ENCODE results near the gene SCYL1. TPM values are rescaled to one million over a fixed set of nuclear protein-coding genes. Genes with fewer than 3 reads are reported as not detected.

SCYL1 gene
- total RNA-seq, 2 donors from 2014 or later, result 62.9 to 67.4 TPM

DNA sequence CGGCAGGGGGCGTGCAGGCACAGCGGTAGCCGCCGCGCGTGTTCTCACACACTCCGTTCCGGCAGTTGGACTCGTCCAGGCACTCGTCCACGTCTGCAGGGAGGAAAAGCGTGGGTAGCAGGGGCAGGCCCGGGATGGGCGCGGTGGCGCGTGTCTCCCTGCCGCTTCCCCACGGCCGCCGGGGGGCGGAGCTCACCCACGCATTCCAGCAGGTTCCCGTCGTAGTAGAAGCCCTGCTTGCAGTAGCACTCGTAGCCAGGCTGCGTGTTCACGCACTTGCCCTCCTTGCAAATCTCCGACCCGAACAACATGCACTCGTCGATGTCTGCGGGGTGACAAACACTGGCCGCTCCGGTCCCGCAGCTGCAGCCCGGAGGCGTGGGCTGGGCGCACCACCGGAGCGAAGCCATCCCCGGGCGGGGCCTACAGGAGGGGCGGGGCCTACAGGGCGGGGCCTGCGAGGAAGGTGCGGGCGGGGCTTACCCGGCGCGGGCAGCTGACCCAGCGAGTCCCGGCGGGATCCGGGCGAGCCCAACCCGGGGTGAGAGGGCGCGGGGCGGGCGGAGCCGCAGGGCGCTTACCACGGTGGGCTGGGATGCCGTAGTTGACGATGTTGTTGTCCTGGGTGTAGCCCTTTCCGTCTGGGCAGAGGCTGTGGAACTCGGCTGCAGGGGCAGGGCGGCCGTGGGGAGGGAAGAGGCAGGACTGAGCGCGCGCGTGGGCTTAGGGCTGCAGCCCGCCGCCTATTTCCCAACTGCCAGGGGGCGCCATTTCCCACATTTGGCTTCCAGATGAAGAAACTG, 15.6 kb downstream of the SCYL1 start:
- Mint-ChIP-seq H3K9me3 (no peaks in the 10 kb centered on the region), H3K4me1 (no peaks in the 10 kb centered on the region), H3K27ac (peak overlapping the region; percentile 58), H3K4me3 (peak overlapping the region; percentile 53), H3K36me3 (ENCODE audit: low read depth) (peaks cover 23% of the 10 kb centered on the region), H3K27me3 (ENCODE audit: insufficient read depth) (peaks cover 69% of the 10 kb centered on the region)
- WGBS, 2 experiments (ENCODE audit: insufficient coverage in 1 of 2, insufficient read length in 1 of 2), result 3 to 5% methylated on average over 20 to 78 of the region's 78 CpGs
- no peak overlapping the region for H3K27ac ChIP-seq (ENCODE audit: low read depth, low read length)
- TF ChIP-seq, protein P1, sequence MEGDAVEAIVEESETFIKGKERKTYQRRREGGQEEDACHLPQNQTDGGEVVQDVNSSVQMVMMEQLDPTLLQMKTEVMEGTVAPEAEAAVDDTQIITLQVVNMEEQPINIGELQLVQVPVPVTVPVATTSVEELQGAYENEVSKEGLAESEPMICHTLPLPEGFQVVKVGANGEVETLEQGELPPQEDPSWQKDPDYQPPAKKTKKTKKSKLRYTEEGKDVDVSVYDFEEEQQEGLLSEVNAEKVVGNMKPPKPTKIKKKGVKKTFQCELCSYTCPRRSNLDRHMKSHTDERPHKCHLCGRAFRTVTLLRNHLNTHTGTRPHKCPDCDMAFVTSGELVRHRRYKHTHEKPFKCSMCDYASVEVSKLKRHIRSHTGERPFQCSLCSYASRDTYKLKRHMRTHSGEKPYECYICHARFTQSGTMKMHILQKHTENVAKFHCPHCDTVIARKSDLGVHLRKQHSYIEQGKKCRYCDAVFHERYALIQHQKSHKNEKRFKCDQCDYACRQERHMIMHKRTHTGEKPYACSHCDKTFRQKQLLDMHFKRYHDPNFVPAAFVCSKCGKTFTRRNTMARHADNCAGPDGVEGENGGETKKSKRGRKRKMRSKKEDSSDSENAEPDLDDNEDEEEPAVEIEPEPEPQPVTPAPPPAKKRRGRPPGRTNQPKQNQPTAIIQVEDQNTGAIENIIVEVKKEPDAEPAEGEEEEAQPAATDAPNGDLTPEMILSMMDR (conservative IDR thresholded peaks at IDR 0.05), result peak; percentile 97
- no peak overlapping the region for H3K9ac ChIP-seq (ENCODE audit: extremely low read depth, low read length, poor library complexity, severe bottlenecking)
- no peaks in the 10 kb centered on the region for H3K9me3 ChIP-seq (ENCODE audit: control insufficient read depth, low read length)
- peaks cover 14% of the 10 kb centered on the region for H3K36me3 ChIP-seq (ENCODE audit: control insufficient read depth, insufficient read depth, low read length)
- no peaks in the 10 kb centered on the region for H3K4me1 ChIP-seq (ENCODE audit: control insufficient read depth, insufficient read depth, low read length)
- peaks cover 67% of the 10 kb centered on the region for H3K27me3 ChIP-seq (ENCODE audit: control insufficient read depth, insufficient read depth, low read length, poor library complexity, severe bottlenecking)
- DNase-seq, result peak; percentile 99
- H3K4me3 ChIP-seq (ENCODE audit: low read length), result peak overlapping the region; percentile 72

DNA sequence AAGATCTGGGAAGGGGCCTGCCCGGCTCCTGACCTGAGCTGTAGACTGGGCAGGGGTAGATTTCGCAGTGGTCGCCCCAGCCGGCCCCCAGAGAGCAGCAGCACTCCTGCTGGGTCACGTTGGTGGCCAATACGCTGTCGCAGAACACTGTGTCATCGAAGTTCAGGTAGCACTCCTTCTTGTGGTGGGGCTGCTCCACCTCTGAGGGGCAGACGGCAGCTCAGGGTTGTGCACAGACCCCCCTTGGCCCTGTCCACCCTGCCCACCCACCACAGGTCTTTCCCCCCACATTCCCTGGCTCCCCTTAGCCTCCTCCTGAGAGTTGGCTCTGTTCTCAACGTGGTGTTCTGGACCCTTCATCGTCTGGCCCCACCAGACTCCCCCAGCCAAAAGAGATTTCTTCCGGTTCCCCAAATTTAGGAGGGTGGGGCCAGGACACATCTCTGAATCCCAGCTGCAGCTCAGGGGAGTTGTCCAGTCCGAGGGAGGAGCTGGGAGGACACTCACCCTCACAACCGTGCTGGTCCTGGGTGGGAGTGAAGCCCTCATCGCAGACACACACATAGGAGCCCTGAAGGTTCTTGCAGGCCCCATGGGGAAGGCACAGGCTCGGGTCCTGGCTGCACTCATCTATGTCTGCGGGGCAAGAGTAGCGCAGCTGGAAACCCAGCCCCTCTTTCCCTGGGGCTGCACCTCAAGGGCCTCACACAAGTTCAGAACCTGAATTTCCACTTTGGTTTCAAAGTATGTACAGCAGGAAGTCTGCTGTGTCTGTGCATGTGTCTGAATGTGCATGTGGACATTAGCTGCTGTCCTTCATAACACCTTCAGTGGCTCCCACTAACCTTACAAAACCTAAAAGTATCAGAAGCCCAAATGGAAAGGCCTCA, 16.5 kb downstream of the SCYL1 start:
- peaks cover 7% of the 10 kb centered on the region for H3K36me3 ChIP-seq (ENCODE audit: control insufficient read depth, insufficient read depth, low read length)
- no peaks in the 10 kb centered on the region for H3K4me1 ChIP-seq (ENCODE audit: control insufficient read depth, insufficient read depth, low read length)
- H3K27ac Mint-ChIP-seq, result peak overlapping the region; percentile 58
- peak overlapping the region; percentile 72 for H3K4me3 ChIP-seq (ENCODE audit: low read length)
- peaks cover 78% of the 10 kb centered on the region for H3K27me3 Mint-ChIP-seq (ENCODE audit: insufficient read depth)
- H3K27me3 ChIP-seq (ENCODE audit: control insufficient read depth, insufficient read depth, low read length, poor library complexity, severe bottlenecking), result peaks cover 75% of the 10 kb centered on the region
- H3K27ac ChIP-seq (ENCODE audit: low read depth, low read length), result no peak overlapping the region
- 61 to 64% methylated on average over 12 to 18 of the region's 18 CpGs for WGBS, 2 experiments (ENCODE audit: insufficient coverage in 1 of 2, insufficient read length in 1 of 2)
- TF ChIP-seq, protein P1 (conservative IDR thresholded peaks at IDR 0.05), result no peak
- H3K9me3 ChIP-seq (ENCODE audit: control insufficient read depth, low read length), result no peaks in the 10 kb centered on the region
- DNase-seq, result no peak
- no peak overlapping the region for H3K9ac ChIP-seq (ENCODE audit: extremely low read depth, low read length, poor library complexity, severe bottlenecking)
- H3K9me3 Mint-ChIP-seq, result no peaks in the 10 kb centered on the region
- peaks cover 2% of the 10 kb centered on the region for H3K4me1 Mint-ChIP-seq
- peaks cover 16% of the 10 kb centered on the region for H3K36me3 Mint-ChIP-seq (ENCODE audit: low read depth)
- H3K4me3 Mint-ChIP-seq, result peak overlapping the region; percentile 53

DNA sequence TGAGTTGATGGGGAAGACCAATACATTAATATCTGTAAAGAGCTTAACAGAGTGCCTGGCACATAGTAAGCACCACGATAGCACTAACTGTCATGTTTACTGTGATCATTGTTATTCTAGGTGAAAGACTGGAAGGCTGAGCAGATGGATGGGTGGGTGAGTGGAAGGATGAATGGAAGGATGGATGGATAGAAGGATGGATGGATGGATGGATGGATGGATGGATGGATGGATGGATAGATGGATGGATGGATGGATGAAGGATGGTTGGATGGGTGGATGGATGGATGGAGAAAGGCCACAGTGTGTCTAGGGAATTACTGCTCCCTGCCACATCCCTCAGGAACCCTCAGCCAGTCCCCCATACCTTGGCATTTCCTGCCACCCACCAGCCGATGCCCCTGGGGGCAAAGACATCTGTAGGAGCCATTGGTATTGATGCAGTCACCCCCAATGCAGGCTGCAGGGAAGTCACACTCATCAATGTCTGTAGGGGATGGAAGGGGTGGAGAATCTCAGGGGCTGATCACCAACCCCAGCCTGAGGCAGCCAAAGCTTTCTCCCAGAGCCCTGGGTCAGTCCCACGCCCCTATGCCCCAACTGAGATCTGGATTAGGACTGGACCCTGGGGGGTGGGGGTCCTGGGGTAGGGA, 18.0 kb downstream of the SCYL1 start:
- Mint-ChIP-seq H3K4me3 (no peak overlapping the region), H3K4me1 (peaks cover 3% of the 10 kb centered on the region), H3K9me3 (no peaks in the 10 kb centered on the region), H3K27me3 (ENCODE audit: insufficient read depth) (peaks cover 88% of the 10 kb centered on the region), H3K27ac (no peak overlapping the region), H3K36me3 (ENCODE audit: low read depth) (peaks cover 7% of the 10 kb centered on the region)
- WGBS, 2 experiments (ENCODE audit: insufficient coverage in 1 of 2, insufficient read length in 1 of 2), result 63 to 85% methylated on average over 1 to 3 of the region's 3 CpGs
- DNase-seq, result no peak
- Histone ChIP-seq H3K9ac (ENCODE audit: extremely low read depth, low read length, poor library complexity, severe bottlenecking) (no peak overlapping the region), H3K27ac (ENCODE audit: low read depth, low read length) (no peak overlapping the region), H3K36me3 (ENCODE audit: control insufficient read depth, insufficient read depth, low read length) (peaks cover 7% of the 10 kb centered on the region), H3K9me3 (ENCODE audit: control insufficient read depth, low read length) (no peaks in the 10 kb centered on the region), H3K4me3 (ENCODE audit: low read length) (no peak overlapping the region), H3K4me1 (ENCODE audit: control insufficient read depth, insufficient read depth, low read length) (no peaks in the 10 kb centered on the region), H3K27me3 (ENCODE audit: control insufficient read depth, insufficient read depth, low read length, poor library complexity, severe bottlenecking) (peaks cover 83% of the 10 kb centered on the region)
- TF ChIP-seq, protein P1 (conservative IDR thresholded peaks at IDR 0.05), result no peak
